HEK293 (cell line): ENCODE results near the gene INPP4B.

Experiments
- MZF1 ChIP-seq: fragments of 450-650 bp; formaldehyde crosslinking; IDR thresholded peaks from 2 replicates; pipeline ENCODE4 v1.5.1; 2017; ENCODE audit warnings: missing biosample characterization, missing genetic modification characterization, borderline replicate concordance
- TCF7L2 ChIP-seq: IDR thresholded peaks from 2 replicates; pipeline ENCODE4 v1.6.1; 2011; ENCODE audit warnings: low read depth, mild to moderate bottlenecking, inconsistent platforms, low read length, moderate library complexity, borderline replicate concordance
- ZBTB21 ChIP-seq: fragments of 450-650 bp; formaldehyde crosslinking; IDR thresholded peaks from 2 replicates; pipeline ENCODE4 v1.5.1; 2017; ENCODE audit warnings: missing biosample characterization, missing genetic modification characterization
- ZNF133 ChIP-seq: fragments of 450-650 bp; formaldehyde crosslinking; IDR thresholded peaks from 2 replicates; pipeline ENCODE4 v1.5.1; 2016; ENCODE audit warnings: missing biosample characterization, missing genetic modification characterization
- ZNF221 ChIP-seq: fragments of 450-650 bp; formaldehyde crosslinking; IDR thresholded peaks from 2 replicates; pipeline ENCODE4 v1.5.1; 2017; ENCODE audit warnings: missing biosample characterization, missing genetic modification characterization, borderline replicate concordance
- ZNF274 ChIP-seq, 2 experiments: fragments of 200-500 bp in 1 of 2; fragments of 450-650 bp in 1 of 2; sonication (Bioruptor generic) in 1 of 2; formaldehyde crosslinking in 1 of 2; IDR thresholded peaks; 2 replicates each; pipeline versions ENCODE4 v1.5.1 to v1.6.1; 2014 to 2016; ENCODE audit warnings: borderline replicate concordance in 1 of 2, inconsistent platforms in 1 of 2, low read length in 1 of 2, missing biosample characterization in 1 of 2, missing genetic modification characterization in 1 of 2
- ZNF341 ChIP-seq: fragments of 450-650 bp; formaldehyde crosslinking; IDR thresholded peaks from 2 replicates; pipeline ENCODE4; 2016; ENCODE audit warnings: low read depth, missing biosample characterization, missing genetic modification characterization
- ZNF544 ChIP-seq: fragments of 450-650 bp; formaldehyde crosslinking; IDR thresholded peaks from 2 replicates; pipeline ENCODE4 v1.5.0; 2017; ENCODE audit warnings: missing biosample characterization, missing genetic modification characterization
- TF ChIP-seq, protein P1 (sequence below): fragments of 450-650 bp; formaldehyde crosslinking; IDR thresholded peaks from 2 replicates; pipeline ENCODE4 v1.5.1; 2016; ENCODE audit warnings: missing biosample characterization, missing genetic modification characterization
- TF ChIP-seq, protein P2 (sequence below): fragments of 450-650 bp; formaldehyde crosslinking; optimal IDR thresholded peaks from 2 replicates; pipeline ENCODE3; 2016; ENCODE audit warnings: missing biosample characterization, mild to moderate bottlenecking, missing genetic modification characterization

- TF ChIP-seq ZBTB21 (no peak), ZNF133 (no peak), ZNF221 (tag by site-specific recombination) (no peak), ZNF544 (tag by site-specific recombination) (no peak), TCF7L2 (no peak), ZNF341 (tag by site-specific recombination) (no peak), MZF1 (tag by site-specific recombination) (no peak), ZNF274 (IDR thresholded peaks at IDR 0.05; ENCODE audit: low read length) (no peak), ZNF274 (tag by site-specific recombination; IDR thresholded peaks at IDR 0.05; ENCODE audit: borderline replicate concordance) (no peak)
- TF ChIP-seq, protein P1, sequence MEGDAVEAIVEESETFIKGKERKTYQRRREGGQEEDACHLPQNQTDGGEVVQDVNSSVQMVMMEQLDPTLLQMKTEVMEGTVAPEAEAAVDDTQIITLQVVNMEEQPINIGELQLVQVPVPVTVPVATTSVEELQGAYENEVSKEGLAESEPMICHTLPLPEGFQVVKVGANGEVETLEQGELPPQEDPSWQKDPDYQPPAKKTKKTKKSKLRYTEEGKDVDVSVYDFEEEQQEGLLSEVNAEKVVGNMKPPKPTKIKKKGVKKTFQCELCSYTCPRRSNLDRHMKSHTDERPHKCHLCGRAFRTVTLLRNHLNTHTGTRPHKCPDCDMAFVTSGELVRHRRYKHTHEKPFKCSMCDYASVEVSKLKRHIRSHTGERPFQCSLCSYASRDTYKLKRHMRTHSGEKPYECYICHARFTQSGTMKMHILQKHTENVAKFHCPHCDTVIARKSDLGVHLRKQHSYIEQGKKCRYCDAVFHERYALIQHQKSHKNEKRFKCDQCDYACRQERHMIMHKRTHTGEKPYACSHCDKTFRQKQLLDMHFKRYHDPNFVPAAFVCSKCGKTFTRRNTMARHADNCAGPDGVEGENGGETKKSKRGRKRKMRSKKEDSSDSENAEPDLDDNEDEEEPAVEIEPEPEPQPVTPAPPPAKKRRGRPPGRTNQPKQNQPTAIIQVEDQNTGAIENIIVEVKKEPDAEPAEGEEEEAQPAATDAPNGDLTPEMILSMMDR, result no peak
- TF ChIP-seq, protein P2, sequence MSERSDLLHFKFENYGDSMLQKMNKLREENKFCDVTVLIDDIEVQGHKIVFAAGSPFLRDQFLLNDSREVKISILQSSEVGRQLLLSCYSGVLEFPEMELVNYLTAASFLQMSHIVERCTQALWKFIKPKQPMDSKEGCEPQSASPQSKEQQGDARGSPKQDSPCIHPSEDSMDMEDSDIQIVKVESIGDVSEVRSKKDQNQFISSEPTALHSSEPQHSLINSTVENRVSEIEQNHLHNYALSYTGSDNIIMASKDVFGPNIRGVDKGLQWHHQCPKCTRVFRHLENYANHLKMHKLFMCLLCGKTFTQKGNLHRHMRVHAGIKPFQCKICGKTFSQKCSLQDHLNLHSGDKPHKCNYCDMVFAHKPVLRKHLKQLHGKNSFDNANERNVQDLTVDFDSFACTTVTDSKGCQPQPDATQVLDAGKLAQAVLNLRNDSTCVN (tag by site-specific recombination), result no peak
These were observed 372.7 kb downstream of the INPP4B start for GRCh38 chr4:142473218-142473959.
